Measurements from ENCODE around the gene STON2. TPM values are rescaled to one million over a fixed set of nuclear protein-coding genes. Genes with fewer than 3 reads are reported as not detected.

Gene STON2
- total RNA-seq, 1 experiment from 2014 or later: 26.9 TPM

DNA sequence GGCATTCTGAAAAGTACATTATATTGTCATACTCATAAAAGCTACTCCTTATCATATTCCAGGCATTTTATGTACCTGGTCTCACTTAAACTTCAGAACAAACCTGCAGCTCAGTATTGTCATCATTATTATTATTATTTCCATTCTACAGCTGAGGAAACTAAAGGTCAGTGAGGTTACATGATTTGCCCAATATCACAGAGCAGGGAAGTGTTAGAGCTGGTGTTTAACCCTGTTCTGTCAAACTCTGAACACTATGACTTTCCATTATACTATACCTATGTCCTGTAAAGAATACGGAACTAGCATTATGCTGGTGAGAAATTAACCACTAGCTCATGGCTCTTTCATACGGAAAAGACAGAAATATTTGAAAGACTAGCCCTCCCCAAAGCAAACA lies 56.4 kb downstream of the STON2 start:
- H3K27me3 ChIP-seq (ENCODE audit: control insufficient read depth, insufficient read depth, low read length): no peaks in the 10 kb centered on the region
- no peak for DNase-seq
- no peak overlapping the region for H3K4me3 ChIP-seq (ENCODE audit: insufficient read depth, low read depth, low read length)
- H3K36me3 ChIP-seq (replicated peaks; ENCODE audit: control insufficient read depth, insufficient read depth, low read length): no peaks in the 10 kb centered on the region

GRCh38 chr14:81342850-81343580 lies 57.1 kb downstream of the STON2 start:
- Histone ChIP-seq H3K27me3 (ENCODE audit: control insufficient read depth, insufficient read depth, low read length) (no peaks in the 10 kb centered on the region), H3K4me3 (ENCODE audit: insufficient read depth, low read depth, low read length) (no peak overlapping the region), H3K36me3 (replicated peaks; ENCODE audit: control insufficient read depth, insufficient read depth, low read length) (no peaks in the 10 kb centered on the region)
- peak; percentile 1 for DNase-seq

GRCh38 chr14:81341781-81342180 lies 58.3 kb downstream of the STON2 start:
- Histone ChIP-seq H3K4me3 (ENCODE audit: insufficient read depth, low read depth, low read length) (no peak overlapping the region), H3K27me3 (ENCODE audit: control insufficient read depth, insufficient read depth, low read length) (no peaks in the 10 kb centered on the region), H3K36me3 (replicated peaks; ENCODE audit: control insufficient read depth, insufficient read depth, low read length) (no peaks in the 10 kb centered on the region)
- DNase-seq: peak; percentile 2

- peak; percentile 1 for DNase-seq
- H3K27me3 ChIP-seq (ENCODE audit: control insufficient read depth, insufficient read depth, low read length): no peaks in the 10 kb centered on the region
These were observed 58.8 kb downstream of the STON2 start for GRCh38 chr14:81341370-81341769.

DNA sequence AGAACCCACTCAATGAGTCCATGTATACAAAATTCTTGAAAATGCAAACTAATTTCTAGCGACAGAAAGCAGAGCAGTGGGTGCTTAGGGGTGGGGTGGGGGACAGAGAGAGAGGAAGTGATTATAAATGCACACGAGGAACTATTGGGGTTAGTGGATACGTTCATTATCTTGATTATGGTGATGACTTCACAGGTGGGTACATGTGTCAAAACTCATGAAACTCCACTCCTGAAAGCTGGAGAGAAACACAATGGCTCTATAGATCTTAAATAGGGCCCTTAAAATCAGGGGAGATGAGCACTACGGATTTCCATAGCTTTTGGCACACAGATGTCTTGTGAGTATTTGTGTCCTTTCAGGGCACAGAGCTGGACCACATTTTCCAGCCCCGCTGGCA lies 59.9 kb downstream of the STON2 start:
- H3K36me3 ChIP-seq (replicated peaks; ENCODE audit: control insufficient read depth, insufficient read depth, low read length): no peaks in the 10 kb centered on the region
- DNase-seq: peak; percentile 2

More at GRCh38 chr14:81341370-81341769, 58.8 kb downstream of the STON2 start:
- Histone ChIP-seq H3K4me3 (ENCODE audit: insufficient read depth, low read depth, low read length) (no peak overlapping the region), H3K36me3 (replicated peaks; ENCODE audit: control insufficient read depth, insufficient read depth, low read length) (no peaks in the 10 kb centered on the region)

GRCh38 chr14:81337073-81337472 lies 63.1 kb downstream of the STON2 start:
- no peaks in the 10 kb centered on the region for H3K27me3 ChIP-seq (ENCODE audit: control insufficient read depth, insufficient read depth, low read length)
- no peaks in the 10 kb centered on the region for H3K36me3 ChIP-seq (replicated peaks; ENCODE audit: control insufficient read depth, insufficient read depth, low read length)
- no peak overlapping the region for H3K4me3 ChIP-seq (ENCODE audit: insufficient read depth, low read depth, low read length)
- DNase-seq: no peak

More for the DNA sequence above, 59.9 kb downstream of the STON2 start:
- no peak overlapping the region for H3K4me3 ChIP-seq (ENCODE audit: insufficient read depth, low read depth, low read length)
- no peaks in the 10 kb centered on the region for H3K27me3 ChIP-seq (ENCODE audit: control insufficient read depth, insufficient read depth, low read length)

- Histone ChIP-seq H3K4me3 (ENCODE audit: insufficient read depth, low read depth, low read length) (no peak overlapping the region), H3K36me3 (replicated peaks; ENCODE audit: control insufficient read depth, insufficient read depth, low read length) (no peaks in the 10 kb centered on the region), H3K27me3 (ENCODE audit: control insufficient read depth, insufficient read depth, low read length) (no peaks in the 10 kb centered on the region)
- DNase-seq: no peak
These were observed 64.1 kb downstream of the STON2 start for GRCh38 chr14:81336009-81336408.

GRCh38 chr14:81332725-81333124 lies 67.4 kb downstream of the STON2 start:
- Histone ChIP-seq H3K36me3 (replicated peaks; ENCODE audit: control insufficient read depth, insufficient read depth, low read length) (no peaks in the 10 kb centered on the region), H3K4me3 (ENCODE audit: insufficient read depth, low read depth, low read length) (no peak overlapping the region), H3K27me3 (ENCODE audit: control insufficient read depth, insufficient read depth, low read length) (no peaks in the 10 kb centered on the region)
- no peak for DNase-seq

DNA sequence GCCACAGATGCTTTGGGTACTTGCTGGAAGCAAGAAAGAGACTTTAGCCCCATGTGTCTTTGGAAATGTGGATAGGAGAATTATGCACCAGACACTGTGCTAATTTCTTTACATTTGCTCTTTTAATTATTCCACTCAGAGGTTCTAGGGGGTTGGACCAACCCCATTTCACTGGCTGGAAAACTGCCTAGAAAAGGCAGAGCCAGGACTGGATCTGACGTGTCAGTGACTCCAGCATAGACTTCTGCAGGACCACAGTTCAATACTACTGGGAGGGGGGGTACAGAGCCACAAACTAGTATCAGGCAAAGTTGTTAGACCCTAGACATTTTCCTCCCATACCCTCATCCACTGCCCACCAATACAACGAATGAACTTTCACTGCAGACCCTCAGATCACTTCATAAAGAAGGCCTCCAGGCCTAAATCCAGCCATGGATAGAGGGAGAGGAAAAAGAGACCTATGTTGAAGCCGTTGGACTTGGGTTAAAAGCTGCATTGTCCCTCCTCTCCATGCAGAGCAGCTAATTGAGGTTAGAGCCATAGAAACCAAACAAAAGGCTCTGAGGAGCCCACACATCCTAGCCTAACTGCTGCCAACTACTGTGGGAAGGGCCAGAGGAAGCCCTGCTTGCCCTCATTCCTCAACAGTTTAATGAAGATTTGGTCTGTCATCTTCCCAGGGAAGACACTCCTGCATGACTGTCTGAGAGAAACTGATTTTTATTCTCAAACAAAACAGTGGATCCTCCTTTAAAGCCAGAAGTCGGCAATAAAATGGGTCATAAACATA lies 68.7 kb downstream of the STON2 start:
- no peak for DNase-seq
- H3K36me3 ChIP-seq (replicated peaks; ENCODE audit: control insufficient read depth, insufficient read depth, low read length): no peaks in the 10 kb centered on the region
- no peaks in the 10 kb centered on the region for H3K27me3 ChIP-seq (ENCODE audit: control insufficient read depth, insufficient read depth, low read length)
- H3K4me3 ChIP-seq (ENCODE audit: insufficient read depth, low read depth, low read length): no peak overlapping the region

- DNase-seq: no peak
- Histone ChIP-seq H3K4me3 (ENCODE audit: insufficient read depth, low read depth, low read length) (no peak overlapping the region), H3K36me3 (replicated peaks; ENCODE audit: control insufficient read depth, insufficient read depth, low read length) (no peaks in the 10 kb centered on the region), H3K27me3 (ENCODE audit: control insufficient read depth, insufficient read depth, low read length) (no peaks in the 10 kb centered on the region)
These were observed 69.5 kb downstream of the STON2 start for GRCh38 chr14:81330619-81331122.

DNA sequence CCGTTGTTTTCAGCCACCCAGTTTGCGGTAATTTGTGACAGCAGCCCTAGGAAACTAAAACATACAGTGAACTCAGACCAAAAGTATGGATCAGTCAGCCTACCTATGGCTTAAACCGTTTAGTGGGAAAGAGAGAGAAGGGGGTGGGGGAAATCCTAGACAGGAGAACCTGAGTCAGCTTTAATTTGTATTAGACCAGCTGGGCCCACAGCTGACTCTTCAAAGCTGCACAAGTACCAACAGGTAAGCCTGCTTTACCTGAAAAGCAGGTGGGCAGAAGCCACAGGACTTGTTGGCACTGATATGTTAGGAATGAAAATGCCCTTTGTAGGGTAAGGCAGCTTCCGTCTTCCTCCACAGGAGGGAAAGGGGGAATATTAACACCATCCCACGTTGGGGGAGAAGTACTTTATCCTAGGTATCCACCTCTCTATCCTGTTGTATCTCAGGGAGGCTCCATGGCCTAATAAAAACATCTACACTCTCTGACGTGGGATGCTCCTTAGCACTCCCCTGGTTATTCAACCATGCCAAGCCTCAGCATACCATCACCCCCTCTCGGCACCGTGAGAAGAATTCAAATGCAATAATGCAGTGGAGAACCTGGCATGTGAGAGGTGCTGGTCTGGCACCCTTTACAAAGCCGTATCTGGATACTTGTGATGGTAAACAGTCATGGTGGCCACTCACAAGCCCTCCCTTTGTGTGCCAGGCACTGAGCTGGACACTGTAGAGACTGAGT lies 70.3 kb downstream of the STON2 start:
- H3K4me3 ChIP-seq (ENCODE audit: insufficient read depth, low read depth, low read length): no peak overlapping the region
- no peaks in the 10 kb centered on the region for H3K36me3 ChIP-seq (replicated peaks; ENCODE audit: control insufficient read depth, insufficient read depth, low read length)

DNA sequence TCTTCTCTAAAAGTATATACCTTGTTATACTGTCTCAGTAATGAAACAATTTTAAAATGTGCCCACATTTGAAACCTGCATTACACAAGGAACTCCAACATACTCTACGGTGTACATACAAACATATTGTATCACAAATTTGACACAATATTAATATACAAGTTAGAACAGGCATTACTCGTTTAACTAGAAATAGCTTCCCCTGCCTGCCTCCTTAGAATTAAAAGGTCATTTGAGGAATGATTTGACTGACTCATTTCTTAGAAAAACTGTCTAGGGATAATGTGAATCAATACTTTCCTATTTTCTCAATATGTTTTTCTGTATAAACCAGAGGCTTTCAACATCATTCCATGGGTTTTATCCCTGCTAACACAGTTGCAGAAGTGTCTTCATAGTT lies 73.7 kb downstream of the STON2 start:
- no peak for DNase-seq
- no peak overlapping the region for H3K4me3 ChIP-seq (ENCODE audit: insufficient read depth, low read depth, low read length)
- no peaks in the 10 kb centered on the region for H3K27me3 ChIP-seq (ENCODE audit: control insufficient read depth, insufficient read depth, low read length)
- H3K36me3 ChIP-seq (replicated peaks; ENCODE audit: control insufficient read depth, insufficient read depth, low read length): no peaks in the 10 kb centered on the region

More for the DNA sequence above, 70.3 kb downstream of the STON2 start:
- H3K27me3 ChIP-seq (ENCODE audit: control insufficient read depth, insufficient read depth, low read length): no peaks in the 10 kb centered on the region
- no peak for DNase-seq

DNA sequence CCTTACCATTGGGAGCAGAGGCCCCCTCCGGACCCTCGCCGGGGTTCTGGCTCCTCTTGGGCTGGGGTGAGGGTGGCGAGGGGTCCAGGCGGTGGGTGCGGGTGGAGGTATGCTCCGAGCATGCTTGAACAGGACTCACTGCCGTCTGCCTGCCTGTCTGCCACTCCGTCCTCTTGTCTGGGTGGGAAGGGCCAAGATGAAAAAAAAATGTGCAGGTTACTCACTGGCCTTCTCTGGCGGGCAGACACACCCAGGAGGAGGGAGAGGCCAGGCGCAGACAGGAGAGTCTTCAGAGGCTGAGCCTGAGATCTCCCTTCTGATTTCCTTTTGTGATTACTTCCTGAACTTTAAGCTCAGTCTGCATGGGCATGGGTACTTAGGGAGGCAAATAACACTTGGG lies 76.1 kb downstream of the STON2 start:
- peak; percentile 74 for DNase-seq
- H3K36me3 ChIP-seq (replicated peaks; ENCODE audit: control insufficient read depth, insufficient read depth, low read length): no peaks in the 10 kb centered on the region
- H3K4me3 ChIP-seq (ENCODE audit: insufficient read depth, low read depth, low read length): peak overlapping the region; percentile 25
- no peaks in the 10 kb centered on the region for H3K27me3 ChIP-seq (ENCODE audit: control insufficient read depth, insufficient read depth, low read length)

GRCh38 chr14:81323093-81323492 lies 77.0 kb downstream of the STON2 start:
- no peak for DNase-seq
- no peaks in the 10 kb centered on the region for H3K36me3 ChIP-seq (replicated peaks; ENCODE audit: control insufficient read depth, insufficient read depth, low read length)
- H3K4me3 ChIP-seq (ENCODE audit: insufficient read depth, low read depth, low read length): no peak overlapping the region
- no peaks in the 10 kb centered on the region for H3K27me3 ChIP-seq (ENCODE audit: control insufficient read depth, insufficient read depth, low read length)
